HG02798 (cell line): ENCODE results near the gene DEPDC4.
"Not testable (repeated sequence)": the region's sequence is repeated elsewhere in the genome, so short reads cannot be mapped to it uniquely, and the experiment has no call there.

Experiments
- ATAC-seq: cut with Tn5 transposase; IDR thresholded peaks from one replicate; pipeline ENCODE4 v1.9.1; 2021; ENCODE audit warnings: mild to moderate bottlenecking; ENCODE audit not compliant: unreplicated experiment, poor library complexity

Gene DEPDC4

DNA sequence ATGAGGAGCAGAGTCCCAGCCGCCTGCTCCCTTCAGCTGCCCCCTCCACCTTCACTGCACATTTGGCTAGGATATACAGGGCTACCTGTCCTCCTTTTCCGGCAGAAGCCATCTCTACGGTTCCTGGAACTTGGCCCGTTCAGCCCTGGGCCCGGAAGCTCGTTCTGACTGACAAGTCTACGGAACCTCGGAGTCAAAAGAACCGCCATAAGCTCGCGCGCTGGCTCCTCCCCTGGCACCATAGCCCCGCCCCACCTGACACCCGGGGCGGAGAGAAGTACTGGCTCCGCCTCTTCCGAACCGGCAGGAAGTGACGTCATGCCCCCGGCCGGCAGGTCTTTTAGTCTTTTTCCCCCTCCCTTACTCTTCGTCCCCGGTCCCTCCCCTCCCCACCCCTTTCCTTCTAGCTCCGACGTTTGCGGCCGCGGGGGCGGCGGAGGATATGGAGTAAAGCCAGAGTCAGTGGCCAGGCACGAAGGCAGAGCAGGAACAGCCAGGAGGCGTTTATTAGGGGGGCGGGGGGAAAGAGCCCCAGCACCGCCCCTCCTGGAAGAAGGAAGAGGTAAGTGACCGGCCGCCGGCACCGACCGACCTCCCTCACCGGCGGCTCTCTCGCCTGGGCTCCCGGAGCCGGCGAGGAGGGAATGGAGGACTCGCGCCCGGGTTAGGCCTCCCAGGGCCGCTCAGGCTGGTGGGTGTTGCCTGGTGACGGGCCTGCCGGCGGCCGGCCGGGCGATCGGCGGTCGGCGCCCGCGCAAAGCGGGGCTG, at the start of gene DEPDC4, which contains the start of gene SCYL2:
Gene DEPDC4 (minus strand): TSS at position 245 of the 768 bp plus-strand sequence. CDS start 3 bp downstream, at position 242.
Gene SCYL2 (plus strand): TSS at position 343 of the 768 bp plus-strand sequence. CDS start 15,794 bp downstream, outside the sequence.
- peak; percentile 95 for ATAC-seq

DNA sequence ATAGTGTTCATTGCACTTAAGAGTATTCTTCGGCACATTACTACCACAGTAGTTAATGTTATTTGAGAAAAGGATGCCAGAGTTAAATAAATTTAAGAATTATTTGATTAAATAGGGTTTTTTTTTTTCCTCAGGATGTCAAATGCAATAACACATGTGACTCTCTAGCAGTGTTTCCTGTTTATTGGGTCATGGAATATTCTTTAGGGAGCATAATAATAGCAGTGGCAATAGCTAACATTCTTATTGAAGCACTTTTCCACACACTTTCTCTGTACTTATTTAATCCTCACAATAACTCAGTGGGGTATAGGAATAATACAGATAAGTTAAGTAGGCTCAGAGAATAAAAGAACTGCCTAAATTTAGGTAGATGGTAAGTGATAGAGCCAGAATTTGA, 44.4 kb upstream of the DEPDC4 start:
- no peak for ATAC-seq

DNA sequence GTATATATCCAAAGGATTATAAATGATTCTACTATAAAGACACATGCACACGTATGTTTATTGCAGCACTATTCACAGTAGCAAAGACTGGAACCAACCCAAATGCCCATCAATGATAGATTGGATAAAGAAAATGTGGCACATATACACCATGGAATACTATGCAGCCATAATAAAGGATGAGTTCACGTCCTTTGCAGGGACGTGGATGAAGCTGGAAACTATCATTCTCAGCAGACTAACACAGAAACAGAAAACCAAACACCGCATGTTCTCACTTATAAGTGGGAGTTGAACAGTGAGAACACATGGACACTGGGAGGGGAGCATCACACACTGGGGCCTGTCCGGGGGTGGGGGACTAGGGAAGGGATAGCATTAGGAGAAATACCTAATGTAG, 41.3 kb upstream of the DEPDC4 start:
- ATAC-seq: not testable (repeated sequence)

GRCh38 chr12:100304334-100304733, 37.5 kb upstream of the DEPDC4 start:
- ATAC-seq: not testable (repeated sequence)

DNA sequence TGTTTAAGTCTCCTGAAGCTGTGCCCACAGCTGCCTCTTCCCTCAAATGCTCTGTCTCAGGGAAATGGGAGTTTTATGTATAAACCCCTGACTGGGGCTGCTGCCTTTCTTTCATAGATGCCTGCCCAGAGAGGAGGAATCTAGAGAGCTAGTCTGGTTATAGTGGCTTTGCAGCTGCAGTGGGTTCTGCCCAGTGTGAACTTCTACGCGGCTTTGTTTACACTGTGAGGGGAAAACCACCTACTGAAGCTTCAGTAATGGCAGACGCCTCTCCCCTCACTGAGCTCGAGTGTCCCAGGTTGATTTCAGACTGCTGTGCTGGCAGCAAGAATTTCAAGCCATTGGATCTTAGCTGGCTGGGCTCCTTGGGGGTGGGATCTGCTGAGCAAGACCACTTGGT, 37.0 kb upstream of the DEPDC4 start:
- ATAC-seq: no peak

- no peak for ATAC-seq
Measured at GRCh38 chr12:100302081-100302480, 35.2 kb upstream of the DEPDC4 start.

DNA sequence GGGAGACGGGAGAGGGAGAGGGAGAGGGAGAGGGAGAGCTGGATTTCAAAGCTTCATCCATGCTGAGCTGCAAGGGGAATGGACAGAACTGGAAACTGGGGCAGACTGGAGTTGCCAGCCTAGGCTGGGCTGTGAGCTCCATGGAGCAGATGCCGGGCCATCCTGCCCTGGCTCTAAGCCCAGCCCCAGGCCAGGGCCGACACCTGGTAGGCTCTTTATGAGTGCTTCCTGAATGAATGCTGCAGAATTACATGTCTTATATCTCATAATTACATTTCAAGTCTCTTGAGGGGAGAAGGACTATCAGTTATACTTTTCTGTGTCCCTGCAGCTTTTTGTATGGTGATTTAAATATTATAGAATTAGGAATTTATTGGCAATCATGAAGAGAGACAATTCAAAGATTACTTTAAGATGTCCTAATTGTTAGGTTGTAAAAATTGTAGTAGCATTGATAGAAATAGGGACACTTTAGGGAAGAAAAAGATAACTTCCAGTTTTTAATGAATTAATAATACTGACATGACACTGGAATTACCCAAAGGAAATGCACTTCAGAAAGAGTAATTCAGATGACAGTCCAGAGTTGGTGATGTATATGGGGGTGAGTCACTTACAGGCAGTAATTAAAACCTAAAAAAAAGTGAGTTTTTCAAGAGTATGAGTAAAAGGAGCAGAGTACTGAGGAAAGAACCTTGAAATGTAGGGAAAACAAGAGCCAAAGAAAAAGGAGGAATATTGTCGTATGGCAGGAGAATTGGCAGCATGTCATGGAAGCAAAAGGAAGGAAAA, 29.1 kb upstream of the DEPDC4 start:
- no peak for ATAC-seq

DNA sequence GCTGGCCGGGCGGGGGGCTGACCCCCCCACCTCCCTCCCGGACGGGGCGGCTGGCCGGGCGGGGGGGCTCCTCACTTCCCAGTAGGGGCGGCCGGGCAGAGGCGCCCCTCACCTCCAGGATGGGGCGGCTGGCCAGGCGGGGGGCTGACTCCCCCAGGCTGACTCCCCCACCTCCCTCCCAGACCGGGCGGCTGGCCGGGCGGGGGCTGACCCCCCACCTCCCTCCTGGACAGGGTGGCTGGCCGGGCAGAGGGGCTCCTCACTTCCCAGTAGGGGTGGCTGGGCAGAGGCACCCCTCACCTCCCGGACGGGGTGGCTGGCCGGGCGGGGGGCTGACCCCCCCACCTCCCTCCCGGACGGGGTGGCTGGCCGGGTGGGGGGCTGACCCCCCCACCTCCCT, 27.5 kb upstream of the DEPDC4 start:
- not testable (repeated sequence) for ATAC-seq

DNA sequence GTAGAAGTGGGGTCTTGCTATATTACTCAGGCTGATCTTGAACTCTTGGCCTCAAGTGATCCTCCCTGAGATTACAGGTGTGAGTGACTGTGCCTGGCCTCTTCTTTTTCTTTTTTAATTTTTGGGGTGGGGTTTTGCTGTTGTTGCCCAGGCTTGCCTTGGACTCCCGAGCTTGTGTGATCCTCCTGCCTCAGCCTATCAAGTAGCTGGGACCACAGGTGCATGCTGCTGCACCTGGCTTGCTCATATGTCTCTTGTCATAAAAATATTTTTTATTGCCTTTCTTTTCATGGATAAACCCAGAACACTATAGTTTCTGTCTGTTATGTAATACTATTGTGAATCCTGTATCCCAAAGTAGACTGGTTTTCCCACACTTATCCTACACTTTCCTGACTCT, 26.1 kb upstream of the DEPDC4 start:
- no peak for ATAC-seq

DNA sequence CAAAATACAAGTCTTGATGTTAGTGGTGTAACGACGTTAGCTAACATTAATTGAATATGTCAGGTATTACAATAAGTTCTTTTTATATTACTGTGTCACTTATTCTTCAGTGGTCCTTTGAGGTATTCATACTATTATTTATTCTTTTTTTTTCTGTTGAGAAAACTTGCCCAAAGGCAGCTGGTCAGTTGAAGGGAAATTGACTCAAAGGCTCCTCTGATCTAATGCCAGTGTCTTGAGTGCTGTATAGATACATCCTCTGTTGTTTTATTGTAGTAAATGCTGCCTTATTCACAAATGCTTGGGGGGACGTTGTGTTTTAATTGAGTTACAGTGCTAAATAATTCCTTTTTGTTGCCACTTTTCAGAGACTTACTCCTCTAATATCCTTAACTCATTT, 23.1 kb upstream of the DEPDC4 start:
- no peak for ATAC-seq

- ATAC-seq: no peak
Measured at GRCh38 chr12:100289038-100289437, 22.2 kb upstream of the DEPDC4 start.

DNA sequence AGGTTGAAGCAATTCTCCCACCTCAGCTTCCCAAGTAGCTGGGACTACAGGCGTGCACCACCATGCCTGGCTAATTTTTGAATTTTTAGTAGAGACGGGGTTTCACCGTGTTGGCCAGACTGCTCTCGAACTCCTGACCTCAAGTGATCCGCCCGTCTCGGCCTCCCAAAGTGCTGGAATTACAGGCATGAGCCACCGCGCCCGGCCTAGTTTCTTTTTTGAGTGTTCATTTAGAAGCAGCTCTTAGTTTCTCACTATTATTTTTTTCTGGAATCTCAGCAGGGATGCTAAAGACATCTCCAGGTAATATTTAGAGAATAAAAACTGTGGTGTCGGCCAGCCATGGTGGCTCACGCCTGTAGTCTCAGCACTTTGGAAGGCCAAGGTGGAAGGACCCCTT, 17.7 kb upstream of the DEPDC4 start:
- ATAC-seq: not testable (repeated sequence)

DNA sequence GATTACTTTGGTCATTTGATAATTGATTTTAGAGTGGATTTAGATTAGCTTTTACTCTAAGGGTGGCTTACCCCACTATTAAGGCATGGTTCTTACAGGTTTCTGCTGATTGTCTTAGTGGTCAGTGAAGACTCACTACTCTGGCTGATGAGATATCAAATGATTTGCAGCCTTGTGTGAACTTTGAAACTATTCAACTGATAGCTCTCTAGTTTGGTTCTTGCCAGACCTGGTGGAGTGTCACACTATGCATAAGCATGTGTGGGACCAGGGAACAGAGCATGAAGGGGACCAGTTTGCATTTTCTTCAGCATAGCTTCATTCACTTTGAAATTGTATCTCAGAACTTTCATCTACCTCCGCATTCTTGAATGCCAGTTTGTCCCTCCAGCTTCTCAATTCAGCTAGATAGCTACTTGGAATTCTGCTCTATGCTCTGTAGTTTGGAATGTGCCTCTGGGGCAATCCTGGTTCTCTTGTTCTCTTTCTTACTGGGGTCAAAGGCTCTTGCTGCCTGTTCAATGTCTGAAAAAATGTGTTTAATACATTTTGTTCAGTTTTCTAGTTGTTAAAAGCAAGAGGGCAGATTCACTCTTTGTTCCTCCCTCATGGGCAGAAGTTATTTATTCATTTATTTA, 12.8 kb upstream of the DEPDC4 start:
- no peak for ATAC-seq

GRCh38 chr12:100279159-100279558, 12.3 kb upstream of the DEPDC4 start:
- no peak for ATAC-seq

DNA sequence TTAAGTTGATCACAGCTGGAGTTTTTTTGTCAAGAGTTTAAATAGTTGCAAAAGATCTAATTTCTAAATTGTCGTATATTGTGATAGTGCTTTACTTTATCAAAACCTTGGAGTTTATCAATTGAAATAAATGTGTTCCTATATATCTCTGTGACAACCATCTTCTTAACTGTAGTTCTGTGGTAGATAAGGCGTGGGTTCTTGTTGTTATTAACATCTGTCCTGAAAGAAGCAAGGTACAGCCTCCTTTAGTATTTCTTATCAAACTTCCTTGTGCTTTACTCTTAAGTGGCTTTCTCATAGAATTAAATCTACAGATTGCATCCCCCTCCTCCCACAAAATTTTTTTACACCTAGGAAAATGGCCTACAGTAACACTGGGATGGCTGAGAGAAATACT, 7.4 kb upstream of the DEPDC4 start:
- ATAC-seq: no peak

GRCh38 chr12:100273782-100274181, 6.9 kb upstream of the DEPDC4 start:
- ATAC-seq: no peak

- no peak for ATAC-seq
Measured at GRCh38 chr12:100268835-100269564, 2.1 kb upstream of the DEPDC4 start.

DNA sequence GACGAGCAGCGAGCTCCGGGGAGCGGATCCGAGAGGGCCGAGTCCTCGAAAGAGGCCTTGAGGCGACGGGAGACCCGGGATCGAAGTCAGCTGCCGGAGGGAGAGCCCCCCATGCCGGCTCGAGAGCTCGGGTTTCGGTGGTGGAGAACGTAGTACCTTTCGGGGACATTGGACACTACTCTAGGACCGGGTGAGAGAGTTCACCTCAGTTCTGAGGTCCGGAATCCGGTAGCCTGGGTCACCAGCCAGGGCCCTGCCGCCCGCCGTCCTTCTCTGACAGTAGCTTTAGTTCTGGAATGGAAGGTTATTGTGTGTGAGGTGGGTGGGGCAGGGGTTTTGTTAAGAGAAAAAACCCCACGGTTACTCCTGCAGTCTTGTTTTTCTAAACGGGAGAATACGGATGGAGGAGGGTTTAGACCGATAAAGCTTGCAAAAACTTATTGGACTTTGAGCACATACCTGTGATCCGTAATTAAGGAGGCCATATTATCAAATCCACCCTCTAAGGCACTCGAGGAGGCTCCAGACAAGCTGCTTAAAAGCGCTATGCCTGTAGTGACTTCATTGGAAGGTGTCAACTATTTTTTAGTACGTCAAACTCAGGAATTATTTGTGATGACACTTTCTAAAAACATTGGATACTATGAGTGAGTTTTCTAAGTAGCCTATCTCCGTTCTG, 863 bp upstream of the DEPDC4 start:
- ATAC-seq: peak; percentile 9

GRCh38 chr12:100266585-100266834, 369 bp downstream of the DEPDC4 start:
- peak; percentile 83 for ATAC-seq
